IMR-90 (cell line): Measurements from ENCODE around the gene ZNF765. TPM values are rescaled to one million over a fixed set of nuclear protein-coding genes. Genes with fewer than 3 reads are reported as not detected.

Experiments used
- ATAC-seq: fragments of 200-7000 bp; cut with Tn5 transposase; 2 replicates; pipeline ENCODE4 v1.9.1; 2020; ENCODE audit warnings: low read depth, mild to moderate bottlenecking, moderate library complexity
- BruUV-seq: library from RNA; stranded (reverse); fragments of 400-500 nt; replicated peaks from 2 replicates; lab custom pipeline; 2021; lab: Mats Ljungman, UMichigan
- CTCF ChIA-PET: fragments of 300-600 bp; formaldehyde crosslinking; extraction: SDS; loops from one replicate; lab custom pipeline; 2021; ENCODE audit warnings: antibody characterized with exemption; lab: Yijun Ruan, JAX
- POLR2A ChIA-PET: fragments of 300-600 bp; sonication (Branson Sonifier 250); formaldehyde crosslinking; loops from one replicate; lab custom pipeline; 2022; ENCODE audit warnings: antibody characterized with exemption; ENCODE audit not compliant: unreplicated experiment; lab: Charles Lee
- DNase-seq: peaks from one replicate; pipeline ENCODE4 v3.0.0; 2013
- H2AFZ ChIP-seq: replicated peaks from 2 replicates; pipeline ENCODE3; 2013; ENCODE audit warnings: low read length, mild to moderate bottlenecking; ENCODE audit not compliant: poor library complexity
- H2AK5ac ChIP-seq: 2 replicates; pipeline ENCODE4 v1.6.1; 2013; ENCODE audit warnings: low read depth, low read length, inconsistent platforms
- H2AK9ac ChIP-seq: replicated peaks from 2 replicates; pipeline ENCODE3; 2013; ENCODE audit warnings: mild to moderate bottlenecking, low read depth, low read length, moderate library complexity; ENCODE audit not compliant: poor library complexity
- H2BK120ac ChIP-seq: 2 replicates; pipeline ENCODE4 v1.6.1; 2013; ENCODE audit warnings: low read depth, low read length, inconsistent platforms
- H2BK15ac ChIP-seq: 3 replicates; pipeline ENCODE4 v1.6.1; 2013; ENCODE audit warnings: low read depth, low read length, inconsistent platforms
- H2BK20ac ChIP-seq: 2 replicates; pipeline ENCODE4 v1.6.1; 2013; ENCODE audit warnings: low read depth, mild to moderate bottlenecking, inconsistent platforms, low read length, moderate library complexity
- H2BK5ac ChIP-seq: 2 replicates; pipeline ENCODE4 v1.6.1; 2013; ENCODE audit warnings: mild to moderate bottlenecking, low read depth, low read length, inconsistent platforms; ENCODE audit not compliant: poor library complexity, severe bottlenecking
- H3K14ac ChIP-seq: replicated peaks from 2 replicates; pipeline ENCODE4 v1.6.1; 2013; ENCODE audit warnings: low read depth, low read length, inconsistent platforms
- H3K18ac ChIP-seq: 2 replicates; pipeline ENCODE4 v1.6.1; 2013; ENCODE audit warnings: low read depth, low read length, control low read depth
- H3K23ac ChIP-seq: 2 replicates; pipeline ENCODE4 v1.6.1; 2013; ENCODE audit warnings: low read depth, low read length, inconsistent platforms
- H3K27ac ChIP-seq: 2 replicates; pipeline ENCODE4 v1.5.1; 2013; ENCODE audit warnings: mild to moderate bottlenecking, control low read depth, low read length; ENCODE audit not compliant: insufficient read depth
- H3K27me3 ChIP-seq: 2 replicates; pipeline ENCODE4 v1.6.1; 2013; ENCODE audit warnings: low read length; ENCODE audit not compliant: control insufficient read depth, insufficient read depth
- H3K36me3 ChIP-seq: 2 replicates; pipeline ENCODE4 v1.6.1; 2013; ENCODE audit warnings: low read length, mixed read lengths; ENCODE audit not compliant: control insufficient read depth, insufficient read depth
- H3K4ac ChIP-seq: 2 replicates; pipeline ENCODE4 v1.6.1; 2013; ENCODE audit warnings: low read depth, low read length, inconsistent platforms
- H3K4me1 ChIP-seq: 2 replicates; pipeline ENCODE4 v1.6.1; 2013; ENCODE audit warnings: low read length, mixed read lengths; ENCODE audit not compliant: control insufficient read depth, insufficient read depth
- H3K4me2 ChIP-seq: 2 replicates; pipeline ENCODE4 v1.6.1; 2013; ENCODE audit warnings: low read depth, mild to moderate bottlenecking, control low read depth, low read length, moderate library complexity
- H3K4me3 ChIP-seq: 2 replicates; pipeline ENCODE4 v1.5.1; 2013; ENCODE audit warnings: low read depth, mild to moderate bottlenecking, control low read depth, low read length, moderate library complexity; ENCODE audit not compliant: insufficient read depth
- H3K56ac ChIP-seq: 2 replicates; pipeline ENCODE4 v1.6.1; 2013; ENCODE audit warnings: low read length, inconsistent platforms; ENCODE audit not compliant: insufficient read depth; ENCODE audit errors: extremely low read depth
- H3K79me1 ChIP-seq, 2 experiments: 2 replicates each; pipeline ENCODE4 v1.6.1; 2013; ENCODE audit warnings: low read length in 2 of 2, inconsistent platforms in 1 of 2, low read depth in 1 of 2
- H3K9ac ChIP-seq: 2 replicates; pipeline ENCODE4 v1.6.1; 2013; ENCODE audit warnings: low read depth, low read length, control low read depth
- H3K9me1 ChIP-seq: 2 replicates; pipeline ENCODE4 v1.6.1; 2013; ENCODE audit warnings: low read length, inconsistent platforms; ENCODE audit not compliant: insufficient read depth
- H3K9me3 ChIP-seq: 2 replicates; pipeline ENCODE4 v1.6.1; 2013; ENCODE audit warnings: low read length; ENCODE audit not compliant: control insufficient read depth, insufficient read depth
- H4K20me1 ChIP-seq: 2 replicates; pipeline ENCODE4 v1.6.1; 2013; ENCODE audit warnings: low read length, inconsistent platforms; ENCODE audit not compliant: insufficient read depth
- H4K5ac ChIP-seq: 2 replicates; pipeline ENCODE4 v1.6.1; 2013; ENCODE audit warnings: mild to moderate bottlenecking, low read depth, low read length, control low read depth
- H4K8ac ChIP-seq, 2 experiments: 2 replicates each; pipeline ENCODE4 v1.6.1; 2013; ENCODE audit warnings: low read depth in 2 of 2, low read length in 2 of 2, control low read depth in 1 of 2, inconsistent platforms in 1 of 2
- H4K91ac ChIP-seq: 2 replicates; pipeline ENCODE4 v1.6.1; 2013; ENCODE audit warnings: low read depth, low read length, inconsistent platforms; ENCODE audit not compliant: insufficient read depth
- CEBPB ChIP-seq: IDR thresholded peaks from 2 replicates; pipeline ENCODE4 v1.6.1; 2012; ENCODE audit warnings: low read depth, low read length, improper control_type of control experiment
- CTCF ChIP-seq: conservative IDR thresholded peaks from 2 replicates; pipeline ENCODE4 v1.5.1; 2012; ENCODE audit warnings: mild to moderate bottlenecking, low read depth, low read length, improper control_type of control experiment
- MAFK ChIP-seq: IDR thresholded peaks from 2 replicates; pipeline ENCODE4 v1.6.1; 2012; ENCODE audit warnings: low read depth, low read length, improper control_type of control experiment
- MXI1 ChIP-seq: IDR thresholded peaks from 2 replicates; pipeline ENCODE4 v1.6.1; 2012; ENCODE audit warnings: low read depth, mild to moderate bottlenecking, low read length, moderate library complexity, borderline replicate concordance
- WGBS, 2 experiments: methylation state at CpG; one replicate each; pipeline versions ENCODE4 v1.1.5 to v1.1.7; 2013; ENCODE audit warnings: missing lambda C conversion rate in 2 of 2; ENCODE audit not compliant: insufficient read length in 1 of 2; ENCODE audit errors: extremely low coverage in 2 of 2; 5-methylcytosine and 5-hydroxymethylcytosine counted together
- dilution Hi-C: fragments of 300-500 bp; cut with HindIII; formaldehyde crosslinking; loops from one replicate; pipeline ENCODE4 v1.14.3; 2018; ENCODE audit warnings: low sequenced_read_pairs; ENCODE audit not compliant: unreplicated experiment
- in situ Hi-C: fragments of 300-500 bp; cut with MboI; formaldehyde crosslinking; loops from 3 replicates; pipeline ENCODE4 v1.14.3; 2019; ENCODE audit warnings: low sequenced_read_pairs, inconsistent platforms, mixed read lengths
- intact Hi-C: fragments of 100-400 bp; cut with micrococcal nuclease; formaldehyde crosslinking; loops from 2 replicates; pipeline ENCODE4 v1.10.0; 2022
- polyA plus RNA-seq, 3 experiments: library from polyadenylated mRNA; depleted of rRNA; stranded (reverse); fragments of >200 nt; gene quantifications; 2 replicates each; pipeline ENCODE4 v1.2.3, GENCODE V29; 2012; ENCODE audit warnings: low replicate concordance in 1 of 3
- total RNA-seq: library from RNA; depleted of rRNA; stranded (reverse); fragments of >200 nt; gene quantifications from 2 replicates; pipeline ENCODE4 v1.2.3, GENCODE V29; 2012
- TF ChIP-seq, protein P1 (sequence below): fragments of 150-350 bp; IDR thresholded peaks from 2 replicates; pipeline ENCODE4 v1.6.1; 2017; ENCODE audit warnings: mild to moderate bottlenecking, antibody characterized with exemption, low read length, low read depth

Gene ZNF765
- total and polyA plus RNA-seq, 2 of the 4 experiments (the other 2 are of a cell fraction), result 2.3 to 18.1 TPM

DNA sequence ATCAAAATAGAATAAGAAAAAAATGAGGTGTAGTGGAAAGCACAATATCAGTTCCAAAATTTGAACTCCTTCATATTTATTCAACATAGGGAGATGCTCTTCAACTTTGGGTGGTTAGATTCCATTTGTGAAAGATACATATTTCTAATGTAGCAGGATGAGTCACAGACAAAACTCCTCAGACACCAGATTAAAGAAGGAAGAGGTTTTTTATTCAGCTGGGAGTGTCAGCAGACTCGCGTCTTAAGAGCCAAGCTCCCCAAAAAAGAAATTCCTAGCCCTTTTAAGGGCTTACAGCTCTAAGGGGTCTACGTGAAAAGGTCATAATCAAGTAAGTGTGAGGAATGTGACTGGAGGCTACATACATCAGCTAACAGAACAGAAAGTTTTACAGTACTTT lies 6.8 kb upstream of the ZNF765 start:
- H2BK5ac ChIP-seq, result no peak overlapping the region
- intact Hi-C loops (no loop called here), dilution Hi-C loops (no loop called here), in situ Hi-C loops (no loop called here)
- H3K4me2 ChIP-seq, result no peak overlapping the region; the same call in 1 of the 2 replicates
- no peak overlapping the region for H3K4ac ChIP-seq
- H3K27ac ChIP-seq, result no peak overlapping the region
- no peak overlapping the region for H4K5ac ChIP-seq
- peaks cover 17% of the 10 kb centered on the region for H3K9me3 ChIP-seq
- no peak overlapping the region for H4K91ac ChIP-seq
- CTCF ChIA-PET, result interaction anchor here (0.6 kb wide), 1 partner anchor 52 kb away, joined by 3 read pairs; no protein-coding TSS in a partner anchor
- H3K56ac ChIP-seq, result no peak overlapping the region
- no peak for TF ChIP-seq MAFK
- no peak for TF ChIP-seq CEBPB
- TF ChIP-seq, protein P1, sequence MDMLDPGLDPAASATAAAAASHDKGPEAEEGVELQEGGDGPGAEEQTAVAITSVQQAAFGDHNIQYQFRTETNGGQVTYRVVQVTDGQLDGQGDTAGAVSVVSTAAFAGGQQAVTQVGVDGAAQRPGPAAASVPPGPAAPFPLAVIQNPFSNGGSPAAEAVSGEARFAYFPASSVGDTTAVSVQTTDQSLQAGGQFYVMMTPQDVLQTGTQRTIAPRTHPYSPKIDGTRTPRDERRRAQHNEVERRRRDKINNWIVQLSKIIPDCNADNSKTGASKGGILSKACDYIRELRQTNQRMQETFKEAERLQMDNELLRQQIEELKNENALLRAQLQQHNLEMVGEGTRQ, result no peak
- TF ChIP-seq MXI1, result no peak
- no peak for TF ChIP-seq CTCF
- H3K4me3 ChIP-seq, result no peak overlapping the region
- no peak overlapping the region for H3K9ac ChIP-seq
- no peaks in the 10 kb centered on the region for H3K27me3 ChIP-seq
- H2AK5ac ChIP-seq, result no peak overlapping the region
- no CpG with 5 or more reads among the region's 3 CpGs for WGBS, 2 experiments
- no peak overlapping the region for H4K8ac ChIP-seq
- no peaks in the 10 kb centered on the region for H3K9me1 ChIP-seq
- H3K18ac ChIP-seq, result no peak overlapping the region
- ATAC-seq (peak; percentile 80), DNase-seq (peak; percentile 39)
- no peaks in the 10 kb centered on the region for H3K79me1 ChIP-seq
- H3K14ac ChIP-seq, result no peak overlapping the region
- H2AFZ ChIP-seq, result no peak overlapping the region
- H2AK9ac ChIP-seq, result no peak overlapping the region
- no peaks in the 10 kb centered on the region for H3K4me1 ChIP-seq
- H3K36me3 ChIP-seq, result 0 out of 2 replicates have a peak, but pooled peaks cover 3% of the 10 kb centered on the region
- no peak overlapping the region for H2BK20ac ChIP-seq
- no peaks in the 10 kb centered on the region for H4K20me1 ChIP-seq
- no TSS peak for BruUV-seq
- no peak overlapping the region for H2BK15ac ChIP-seq
- no peak overlapping the region for H2BK120ac ChIP-seq
- POLR2A ChIA-PET, result no interaction called here
- H3K23ac ChIP-seq, result no peak overlapping the region
